GM15510 (cell line): Measurements from ENCODE around the gene LATS1.

Experiments
- POLR2A ChIP-seq: IDR thresholded peaks from 3 replicates; pipeline ENCODE4 v1.6.1; 2011; ENCODE audit warnings: borderline replicate concordance; ENCODE audit not compliant: insufficient read length; ENCODE audit errors: extremely low read depth

The LATS1 gene

DNA sequence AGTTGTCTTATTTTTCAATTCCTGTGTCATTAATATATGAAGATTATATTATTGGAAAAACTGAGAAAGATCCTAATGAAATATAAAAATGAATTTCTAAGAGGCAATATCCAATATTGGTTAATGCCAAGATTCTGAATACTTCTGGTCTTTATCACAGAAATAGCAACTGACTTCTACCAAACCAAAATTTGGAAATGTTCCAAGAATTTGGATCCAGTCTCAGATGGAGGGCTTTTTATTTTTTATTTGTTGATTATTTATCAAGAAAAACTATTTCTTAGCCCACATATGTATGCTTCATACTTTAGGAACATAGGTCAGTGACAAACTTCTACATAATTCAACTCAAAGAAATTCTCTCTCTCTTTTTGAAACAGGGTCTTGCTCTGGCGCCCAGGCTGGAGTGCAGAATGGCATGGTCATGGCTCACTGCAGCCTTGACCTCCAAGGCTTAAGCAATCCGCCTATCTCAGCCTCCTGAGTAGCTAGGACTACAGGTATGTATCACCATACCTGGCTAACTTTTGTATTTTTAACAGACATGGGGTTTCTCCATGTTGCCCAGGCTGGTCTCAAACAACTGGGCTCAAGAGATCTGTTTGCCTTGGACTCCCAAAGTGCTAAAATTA is 15.3 kb upstream of the LATS1 start:
- TF ChIP-seq POLR2A = no peak

- no peak for TF ChIP-seq POLR2A
Observed at GRCh38 chr6:149729824-149730223, 11.9 kb upstream of the LATS1 start.

DNA sequence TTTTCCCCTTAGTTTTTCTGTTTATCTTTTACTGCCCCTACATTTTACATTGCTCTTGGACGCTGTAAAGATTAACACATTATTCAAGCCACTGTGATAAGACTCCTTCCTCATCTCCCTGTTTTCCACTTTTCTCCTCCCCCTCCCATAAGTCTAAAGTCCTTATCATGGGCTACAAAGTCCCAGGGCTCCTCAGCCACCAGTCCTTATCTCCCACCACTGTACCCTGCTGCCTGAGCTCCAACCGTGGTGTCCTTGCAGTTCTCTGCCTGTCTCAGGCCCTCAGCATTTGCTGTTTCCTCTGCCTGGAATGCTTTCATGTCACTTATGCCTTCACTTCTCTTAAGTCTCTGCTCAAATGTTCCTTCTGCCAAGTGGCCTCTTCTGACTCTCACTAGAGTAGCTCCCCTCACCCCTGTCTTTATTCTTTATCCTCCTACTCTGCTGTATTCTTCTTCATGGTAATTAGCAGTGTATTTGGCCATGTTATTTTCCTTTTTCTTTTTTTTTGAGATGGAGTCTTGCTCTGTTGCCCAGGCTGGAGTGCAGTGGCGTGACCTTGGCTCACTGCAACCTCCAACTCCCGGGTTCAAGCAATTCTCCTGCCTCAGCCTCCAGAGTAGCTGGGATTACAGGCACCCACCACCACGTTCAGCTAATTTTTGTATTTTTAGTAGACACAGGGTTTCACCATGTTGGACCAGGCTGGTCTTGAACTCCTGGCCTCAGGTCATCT is 10.8 kb upstream of the LATS1 start:
- no peak for TF ChIP-seq POLR2A

GRCh38 chr6:149727793-149728498 is 10.0 kb upstream of the LATS1 start:
- no peak for TF ChIP-seq POLR2A

DNA sequence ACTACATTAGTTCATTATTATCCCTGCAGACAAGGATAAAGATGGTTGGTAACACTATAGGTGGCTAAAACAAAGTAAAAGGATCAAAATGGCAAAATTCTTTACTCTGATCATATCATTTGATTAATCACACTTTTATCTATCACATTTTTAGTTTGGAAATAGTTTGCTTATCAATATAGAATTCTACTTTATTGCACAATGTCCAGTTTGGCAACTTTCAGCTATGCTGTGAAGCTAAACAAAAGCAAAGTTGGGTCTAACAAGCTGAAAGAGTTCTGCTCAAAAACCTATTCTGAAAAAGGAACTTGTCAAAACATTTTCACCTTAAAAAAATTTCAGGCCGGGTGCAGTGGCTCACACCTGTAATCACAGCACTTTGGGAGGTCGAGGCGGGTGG is 7.9 kb upstream of the LATS1 start:
- no peak for TF ChIP-seq POLR2A

DNA sequence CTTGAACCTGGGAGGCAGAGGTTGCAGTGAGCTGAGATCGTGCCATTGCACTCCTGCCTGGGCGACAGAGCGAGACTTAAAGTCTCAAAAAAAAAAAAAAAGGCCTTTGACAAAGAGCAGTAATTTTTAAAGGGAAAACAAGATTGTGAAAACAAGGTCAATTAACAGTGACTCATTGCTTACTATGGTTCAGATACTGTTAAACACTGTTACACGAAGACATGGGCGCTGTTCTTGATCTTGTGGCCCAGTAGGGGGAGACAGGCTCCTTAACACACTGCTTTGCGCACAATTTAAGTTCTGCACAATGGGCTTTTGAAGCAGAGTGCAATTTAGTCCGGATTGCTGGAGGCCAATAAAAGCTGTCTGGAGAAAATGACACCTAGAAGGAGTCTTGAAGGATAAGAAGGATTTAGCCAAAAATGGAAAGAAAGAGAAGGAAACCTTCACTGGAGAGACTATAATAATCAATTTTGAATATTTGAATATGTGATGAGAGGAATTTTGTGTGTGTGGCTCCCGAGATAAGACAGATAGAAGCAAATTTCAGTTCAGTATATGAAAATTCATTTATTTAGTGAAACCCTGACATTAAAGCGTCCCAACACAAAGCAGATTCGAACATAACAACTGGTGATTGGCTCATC is 6.0 kb upstream of the LATS1 start:
- TF ChIP-seq POLR2A = no peak

- TF ChIP-seq POLR2A = no peak
Observed at GRCh38 chr6:149723262-149723661, 5.4 kb upstream of the LATS1 start.

- no peak for TF ChIP-seq POLR2A
Observed at GRCh38 chr6:149719531-149719930, 1.6 kb upstream of the LATS1 start.

- no peak for TF ChIP-seq POLR2A
Observed at GRCh38 chr6:149717255-149717587, 680 bp downstream of the LATS1 start.

DNA sequence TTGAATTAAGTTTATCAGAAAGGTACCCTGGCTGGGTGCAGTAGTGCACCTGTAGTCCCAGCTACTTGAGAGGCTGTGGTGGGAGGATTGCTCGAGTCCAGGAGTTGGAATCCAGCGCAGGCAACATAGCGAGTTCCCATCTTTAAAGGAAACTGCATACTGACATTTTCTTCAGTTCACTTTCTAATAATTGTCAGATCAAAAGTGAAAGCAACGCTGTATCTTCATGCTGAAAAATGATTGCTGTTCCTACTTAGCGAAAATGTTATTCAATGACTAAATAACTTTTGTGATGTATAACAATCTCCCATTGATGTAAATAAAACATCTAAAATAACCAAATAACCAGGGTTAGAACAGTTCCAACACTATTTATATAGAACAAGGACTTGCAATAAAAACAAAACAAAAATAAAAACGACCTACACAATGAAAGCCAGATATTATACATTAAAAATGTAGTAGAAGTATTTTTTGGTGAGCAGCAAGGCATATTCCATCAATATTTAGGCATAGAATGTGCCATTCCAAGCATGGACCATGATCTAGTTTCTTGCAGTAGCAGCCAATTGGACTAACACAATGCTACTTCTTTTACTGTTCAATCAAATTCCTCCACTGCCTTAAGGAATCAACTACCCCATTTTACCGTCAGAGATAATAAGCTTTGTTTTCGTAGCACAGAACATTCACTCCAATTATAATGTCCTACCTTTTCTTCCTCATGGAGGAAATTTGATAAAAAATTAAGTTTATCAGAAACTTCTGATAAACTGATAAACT is 1.5 kb downstream of the LATS1 start:
- TF ChIP-seq POLR2A = no peak

- TF ChIP-seq POLR2A = no peak
Observed at GRCh38 chr6:149714442-149714841, 3.5 kb downstream of the LATS1 start.

DNA sequence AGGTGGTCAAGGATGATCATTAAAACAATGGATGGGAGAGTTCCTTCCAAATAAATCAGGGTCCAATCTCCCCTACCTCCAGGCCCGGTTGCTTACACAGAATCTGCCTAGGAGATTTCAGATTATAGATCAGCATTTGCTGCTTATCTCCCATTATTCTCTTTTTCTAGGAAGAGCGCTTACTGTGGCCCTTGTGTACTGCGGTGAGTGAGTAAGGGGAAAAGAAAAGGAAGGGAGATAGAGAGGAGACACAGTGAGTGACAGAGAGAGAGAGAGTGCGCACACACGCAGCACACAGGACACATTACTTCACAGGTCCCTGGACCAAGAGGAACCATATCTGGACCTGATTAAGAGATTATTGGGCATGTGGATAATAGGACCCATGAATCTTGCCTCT is 6.2 kb downstream of the LATS1 start:
- TF ChIP-seq POLR2A = no peak

GRCh38 chr6:149701714-149702113 is 16.2 kb downstream of the LATS1 start:
- TF ChIP-seq POLR2A = no peak

DNA sequence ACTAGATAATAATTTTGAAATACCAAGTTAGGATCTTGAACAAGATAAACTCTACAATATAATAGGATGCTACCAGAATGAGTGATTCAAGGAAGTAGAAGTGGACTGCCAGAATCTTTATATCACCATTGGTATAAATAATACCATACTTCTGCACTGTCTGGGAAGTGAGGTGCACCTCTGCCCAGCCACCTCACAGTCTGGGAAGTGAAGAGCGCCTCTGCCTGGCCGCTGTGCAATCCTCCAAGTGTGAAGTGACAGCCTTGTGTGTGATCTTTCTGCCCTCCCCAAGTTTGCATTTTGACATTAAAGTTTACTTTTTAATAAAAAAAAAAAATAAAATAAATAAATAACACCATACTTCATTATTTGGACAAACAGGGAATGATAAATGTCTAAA is 18.8 kb downstream of the LATS1 start:
- TF ChIP-seq POLR2A = no peak

DNA sequence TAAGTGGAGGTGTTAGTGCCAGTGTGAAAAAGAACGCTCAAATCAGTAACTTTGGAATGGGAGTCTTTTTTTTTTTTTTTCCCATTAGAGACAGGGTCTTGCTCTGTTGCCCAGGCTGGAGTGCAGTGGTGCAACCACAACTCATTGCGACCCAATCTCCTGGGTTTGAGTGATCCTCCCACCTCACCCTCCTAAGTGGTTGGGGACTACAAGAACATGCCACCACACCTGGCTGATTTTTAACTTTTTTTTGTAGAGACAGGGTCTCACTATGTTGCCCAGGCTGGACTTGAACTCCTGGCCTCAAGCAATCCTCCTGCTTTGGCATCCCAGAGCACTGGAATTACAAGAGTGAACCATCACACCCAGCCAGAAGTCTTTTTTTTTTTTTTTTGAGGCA is 19.7 kb downstream of the LATS1 start:
- TF ChIP-seq POLR2A = no peak

DNA sequence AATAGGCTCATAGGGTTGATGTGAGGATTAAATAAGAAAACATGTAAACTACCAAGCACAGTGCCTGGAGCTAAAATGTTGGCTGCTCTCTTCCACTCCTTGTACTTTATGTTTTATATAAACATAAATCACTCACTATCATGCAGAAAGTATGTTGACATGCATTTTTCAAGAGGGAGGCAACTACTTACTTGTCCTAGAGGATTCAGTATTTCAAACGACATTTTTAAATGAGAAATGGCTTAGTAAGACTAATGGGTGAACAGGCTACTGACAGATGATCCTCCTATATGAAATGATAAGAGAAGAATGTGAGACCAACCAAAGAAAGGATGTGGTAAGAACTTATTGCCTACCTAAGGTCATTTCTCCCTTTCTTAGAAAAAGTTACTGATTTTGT is 21.0 kb downstream of the LATS1 start:
- no peak for TF ChIP-seq POLR2A

GRCh38 chr6:149694921-149695320 is 23.0 kb downstream of the LATS1 start:
- TF ChIP-seq POLR2A = no peak
